HG02943 (cell line): ENCODE data around the gene LRSAM1.

ENCODE experiments used
- ATAC-seq: cut with Tn5 transposase; IDR thresholded peaks from one replicate; pipeline ENCODE4 v1.9.1; 2021; ENCODE audit warnings: mild to moderate bottlenecking, low read depth, moderate library complexity; ENCODE audit not compliant: unreplicated experiment

LRSAM1 gene

GRCh38 chr9:127529671-127530070 is 78.4 kb downstream of the LRSAM1 start:
- ATAC-seq: no peak

- no peak for ATAC-seq
Observed at GRCh38 chr9:127530206-127530941, 79.1 kb downstream of the LRSAM1 start.

- ATAC-seq: no peak
Observed at GRCh38 chr9:127531676-127532075, 80.4 kb downstream of the LRSAM1 start.

GRCh38 chr9:127534250-127534906 is 83.1 kb downstream of the LRSAM1 start:
- ATAC-seq: no peak

DNA sequence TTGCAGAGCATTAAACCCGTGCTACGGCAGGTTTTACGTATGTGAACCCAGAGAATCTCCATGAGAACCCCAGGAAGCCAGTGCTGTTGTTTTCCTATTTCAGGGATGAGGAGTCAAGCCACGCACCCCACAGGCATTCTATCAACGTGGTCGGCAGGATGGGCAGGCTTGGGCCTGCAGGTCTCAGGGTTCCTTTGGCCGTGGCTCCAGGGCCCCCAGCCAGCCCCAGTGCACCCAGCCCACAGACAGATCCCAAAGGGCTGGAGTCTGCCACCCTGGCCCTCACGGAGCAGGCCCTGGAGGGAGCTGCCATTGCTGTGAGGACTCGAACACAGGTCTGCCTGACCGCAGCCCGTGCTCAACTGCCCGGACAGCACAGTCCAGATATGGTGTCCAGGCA is 83.6 kb downstream of the LRSAM1 start:
- no peak for ATAC-seq

GRCh38 chr9:127535396-127535795 is 84.1 kb downstream of the LRSAM1 start:
- ATAC-seq: no peak

DNA sequence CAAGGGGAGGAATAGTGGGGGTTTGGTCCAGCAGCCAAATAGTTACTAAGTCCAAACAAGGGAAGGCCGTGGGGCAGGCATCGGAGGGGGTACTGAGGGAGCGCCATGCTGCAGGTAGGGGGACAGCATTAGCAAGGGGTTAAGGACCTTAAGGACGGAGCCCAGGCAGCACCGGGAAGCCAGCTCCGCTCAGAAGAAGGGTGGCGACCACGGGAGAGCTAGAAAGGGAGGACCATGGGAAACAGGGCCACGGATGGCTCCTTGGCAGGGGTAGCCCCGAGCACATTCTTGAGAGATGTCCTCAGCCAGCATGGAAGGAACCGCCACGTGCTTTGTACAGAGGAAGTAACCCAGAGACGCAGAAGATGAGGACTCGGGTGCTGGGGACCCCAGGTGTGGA is 84.5 kb downstream of the LRSAM1 start:
- no peak for ATAC-seq

DNA sequence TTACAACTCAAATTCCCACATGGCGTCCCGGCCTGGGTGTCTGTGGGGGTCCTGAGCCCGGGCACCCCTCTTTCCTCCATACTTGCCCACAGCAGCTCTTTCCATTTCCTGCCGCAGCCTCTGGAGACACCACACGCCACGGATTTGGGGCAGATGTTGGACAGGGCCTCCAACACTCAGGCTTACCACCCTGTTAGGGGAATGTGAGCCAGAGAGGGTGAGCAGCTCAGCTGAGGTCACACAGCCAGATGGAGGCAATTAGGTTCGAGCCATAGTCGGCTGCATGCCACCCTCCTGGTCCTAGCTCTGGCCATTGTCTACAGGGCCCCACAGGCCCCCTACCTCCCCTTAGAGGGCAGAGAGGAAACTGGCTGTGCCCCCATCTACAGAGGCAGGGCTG is 85.2 kb downstream of the LRSAM1 start:
- ATAC-seq: no peak

- ATAC-seq: no peak
Observed at GRCh38 chr9:127537014-127537413, 85.7 kb downstream of the LRSAM1 start.

GRCh38 chr9:127537792-127538191 is 86.5 kb downstream of the LRSAM1 start:
- ATAC-seq: no peak

DNA sequence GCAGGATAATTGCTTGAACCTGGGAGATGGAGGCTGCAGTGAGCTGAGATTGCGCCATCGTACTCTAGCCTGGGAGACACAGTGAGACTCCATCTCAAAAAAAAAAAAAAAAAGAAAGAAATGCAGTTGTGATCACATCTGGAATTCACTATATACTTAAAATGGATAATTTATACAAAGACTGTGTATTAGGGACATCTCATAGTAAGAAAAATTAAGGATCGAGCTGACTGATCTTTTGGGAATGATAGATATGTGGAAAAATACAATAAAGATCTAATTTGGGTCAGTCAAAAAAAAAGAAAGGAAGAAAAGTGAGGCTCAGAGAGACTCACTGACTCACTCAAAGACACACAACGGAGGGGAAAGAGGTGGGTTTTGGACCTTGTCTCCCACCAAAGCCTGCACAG is 87.5 kb downstream of the LRSAM1 start:
- no peak for ATAC-seq

DNA sequence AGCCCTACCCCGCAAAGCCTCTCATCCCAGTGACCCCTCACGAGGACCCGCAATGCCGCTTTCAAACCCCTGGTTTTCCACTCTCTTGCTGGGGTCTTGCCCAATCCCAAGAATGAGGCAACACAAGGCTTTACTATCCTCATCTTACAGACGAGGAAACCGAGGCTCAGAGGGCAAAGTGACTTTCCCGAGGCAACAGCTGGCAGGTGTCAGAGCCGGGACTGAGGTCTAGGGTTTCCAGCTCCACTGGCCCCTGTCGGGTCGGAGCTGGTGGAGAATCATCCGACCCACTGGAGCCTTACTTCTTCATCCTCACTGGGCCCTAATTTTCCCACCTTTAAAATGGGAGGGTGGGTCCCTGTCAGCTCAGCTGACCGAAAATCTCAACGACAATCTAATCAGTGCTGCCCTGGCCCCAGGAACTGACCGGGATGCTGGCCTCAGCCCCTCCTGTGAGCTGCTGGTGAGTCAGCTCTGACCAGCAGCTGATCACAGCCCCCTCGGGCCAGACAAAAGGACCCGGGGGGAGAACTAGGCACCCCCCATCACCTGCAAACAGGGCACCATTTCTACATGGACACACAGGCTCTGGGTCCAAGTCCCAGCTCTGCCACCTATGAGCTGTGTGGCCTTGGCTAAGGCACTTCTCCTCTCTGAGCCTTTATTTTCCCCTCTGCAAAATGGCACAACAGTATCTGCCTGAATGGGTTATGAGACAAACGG is 88.1 kb downstream of the LRSAM1 start:
- ATAC-seq: no peak

- ATAC-seq: no peak
Observed at GRCh38 chr9:127539982-127540663, 88.8 kb downstream of the LRSAM1 start.

GRCh38 chr9:127540664-127541041 is 89.3 kb downstream of the LRSAM1 start:
- no peak for ATAC-seq

DNA sequence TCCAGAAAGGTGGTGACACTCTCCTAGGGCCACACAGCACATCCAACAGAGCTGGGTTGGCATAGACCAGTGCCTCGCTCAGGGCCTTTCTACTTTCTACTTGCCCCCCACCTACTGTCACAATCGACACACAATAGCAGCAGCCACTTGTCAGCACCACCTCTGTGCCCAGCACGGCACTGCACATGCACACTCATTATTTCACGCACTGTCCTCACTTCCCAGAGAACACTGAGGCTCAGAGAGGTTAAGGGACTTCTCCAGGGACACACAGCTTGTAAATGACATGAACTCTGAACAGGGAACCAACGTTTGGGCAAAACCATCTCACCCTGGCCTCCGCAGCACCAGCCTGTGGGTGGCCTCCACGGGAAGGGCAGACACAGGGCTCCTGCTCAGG is 89.9 kb downstream of the LRSAM1 start:
- no peak for ATAC-seq

DNA sequence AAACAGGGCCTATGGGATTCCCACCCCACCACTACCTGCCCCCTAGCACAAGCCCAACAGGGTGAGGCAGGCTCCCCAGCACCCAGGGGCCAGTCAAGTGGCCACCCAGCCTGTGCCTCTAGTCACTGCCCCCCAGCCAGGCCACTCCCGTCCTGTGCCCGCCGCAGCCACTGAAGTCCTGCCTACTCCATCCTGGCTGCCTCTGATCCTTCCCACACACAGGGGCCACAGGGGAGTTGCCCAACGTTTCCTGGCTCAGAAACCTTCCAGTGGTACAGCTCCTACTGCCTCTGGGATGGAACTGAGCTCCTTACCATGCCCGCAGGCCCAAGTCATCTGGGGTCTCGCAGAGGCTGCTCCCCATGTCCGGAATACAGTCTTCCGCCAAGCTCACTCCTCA is 90.6 kb downstream of the LRSAM1 start:
- ATAC-seq: no peak

DNA sequence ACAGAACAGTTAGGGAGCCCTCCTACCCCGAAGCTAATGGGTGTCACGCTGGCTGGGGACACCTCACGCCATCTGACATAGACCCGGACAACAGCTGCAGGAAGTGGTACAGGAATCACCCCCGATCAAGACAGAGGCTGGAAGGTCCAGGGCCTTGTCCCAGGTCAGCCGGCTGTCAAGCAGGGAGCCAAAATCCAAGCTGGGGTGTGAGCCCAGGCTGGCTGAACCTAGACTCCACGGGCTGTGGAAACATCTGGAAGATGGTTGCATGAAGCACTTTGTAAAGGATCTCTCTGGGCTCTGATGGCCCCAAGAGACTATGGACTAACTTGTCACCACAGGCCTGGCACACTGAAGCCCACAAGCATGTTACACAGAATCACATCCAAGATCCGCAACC is 91.9 kb downstream of the LRSAM1 start:
- no peak for ATAC-seq

GRCh38 chr9:127543973-127544533 is 92.7 kb downstream of the LRSAM1 start:
- no peak for ATAC-seq

DNA sequence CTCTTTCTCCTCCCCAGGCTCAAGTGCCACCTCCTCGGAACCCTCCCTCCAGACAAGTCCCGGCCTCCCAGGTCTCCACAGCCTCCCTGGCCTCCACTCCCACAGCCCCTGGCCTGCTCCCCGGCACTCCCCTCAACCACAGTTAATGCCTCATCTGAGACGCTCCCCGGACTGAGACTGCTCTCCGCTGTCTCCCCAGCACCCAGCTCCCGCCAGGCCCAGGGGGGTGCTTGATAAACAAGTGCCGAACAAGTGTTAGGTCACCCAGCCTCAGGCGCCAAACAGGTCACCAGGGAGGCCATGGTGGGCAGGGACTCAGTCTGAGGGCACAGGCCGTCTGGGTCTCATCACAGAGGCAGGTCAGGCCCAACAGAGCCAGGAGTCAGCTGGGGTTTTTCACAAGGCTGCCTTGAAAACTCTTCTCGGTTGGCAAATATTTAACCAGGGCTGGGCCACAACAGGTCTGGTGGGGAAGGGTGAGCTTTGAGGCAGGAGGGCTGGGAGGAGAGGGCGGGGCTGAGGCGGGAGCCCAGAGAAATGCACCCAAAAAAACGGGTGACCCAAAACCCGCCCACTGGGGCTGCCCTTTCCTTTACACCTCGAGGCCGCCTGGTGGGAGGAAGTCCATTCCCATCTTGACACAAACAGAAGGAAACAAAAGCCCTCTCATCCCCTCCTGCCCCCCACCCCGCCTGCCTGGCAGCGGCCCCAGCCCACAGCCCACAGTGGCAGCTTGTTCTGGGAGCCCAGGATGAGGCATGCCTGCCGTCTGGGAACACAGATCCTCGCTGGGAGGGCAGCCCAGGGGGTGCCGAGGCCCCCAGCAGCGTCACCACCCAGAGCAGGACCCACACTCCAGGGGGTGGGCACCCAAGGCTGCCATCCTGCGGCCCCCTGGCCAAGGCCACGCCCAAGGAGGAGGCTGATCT is 94.2 kb downstream of the LRSAM1 start:
- ATAC-seq: no peak
